IPS-18c (cell line): Measurements from ENCODE around the gene RHBDF2.

Experiments
- H3K4me3 ChIP-seq: 2 replicates; pipeline ENCODE4 v1.7.0; 2013; ENCODE audit warnings: low read depth, mild to moderate bottlenecking, low read length, moderate library complexity; ENCODE audit not compliant: insufficient read depth
- H3K9me3 ChIP-seq: one replicate; pipeline ENCODE4 v1.6.1; 2013; ENCODE audit warnings: mild to moderate bottlenecking, low read length, moderate library complexity; ENCODE audit not compliant: control insufficient read depth, insufficient read depth

The RHBDF2 gene

GRCh38 chr17:76462556-76463290 is 38.5 kb downstream of the RHBDF2 start:
- no peaks in the 10 kb centered on the region for H3K9me3 ChIP-seq
- H3K4me3 ChIP-seq, result no peak overlapping the region

GRCh38 chr17:76461765-76462555 is 39.3 kb downstream of the RHBDF2 start:
- Histone ChIP-seq H3K4me3 (no peak overlapping the region), H3K9me3 (no peaks in the 10 kb centered on the region)

GRCh38 chr17:76459674-76460073 is 41.5 kb downstream of the RHBDF2 start:
- Histone ChIP-seq H3K9me3 (no peaks in the 10 kb centered on the region), H3K4me3 (no peak overlapping the region)

GRCh38 chr17:76458580-76459490 is 42.4 kb downstream of the RHBDF2 start:
- Histone ChIP-seq H3K4me3 (no peak overlapping the region), H3K9me3 (no peaks in the 10 kb centered on the region)

- H3K4me3 ChIP-seq, result no peak overlapping the region
- no peaks in the 10 kb centered on the region for H3K9me3 ChIP-seq
These were observed 47.8 kb downstream of the RHBDF2 start for GRCh38 chr17:76453431-76453743.

GRCh38 chr17:76452660-76453430 is 48.4 kb downstream of the RHBDF2 start, which contains the start of gene UBE2O:
Gene UBE2O, minus strand, starts transcription at chr17:76453152. Its CDS starts 11 bp downstream, at chr17:76453141.
- Histone ChIP-seq H3K9me3 (no peaks in the 10 kb centered on the region), H3K4me3 (peak within 1 kb of the TSS; percentile 95)

GRCh38 chr17:76452127-76452659 is 49.0 kb downstream of the RHBDF2 start:
- H3K4me3 ChIP-seq, result peak overlapping the region; percentile 95
- H3K9me3 ChIP-seq, result no peaks in the 10 kb centered on the region

GRCh38 chr17:76451506-76451905 is 49.7 kb downstream of the RHBDF2 start:
- Histone ChIP-seq H3K9me3 (no peaks in the 10 kb centered on the region), H3K4me3 (peak overlapping the region; percentile 95; the same call in 1 of the 2 replicates)

GRCh38 chr17:76449126-76449525 is 52.1 kb downstream of the RHBDF2 start:
- no peak overlapping the region for H3K4me3 ChIP-seq

GRCh38 chr17:76447931-76448652 is 53.1 kb downstream of the RHBDF2 start:
- H3K9me3 ChIP-seq, result no peaks in the 10 kb centered on the region
- no peak overlapping the region for H3K4me3 ChIP-seq

More at GRCh38 chr17:76449126-76449525, 52.1 kb downstream of the RHBDF2 start:
- H3K9me3 ChIP-seq, result no peaks in the 10 kb centered on the region

- no peaks in the 10 kb centered on the region for H3K9me3 ChIP-seq
These were observed 54.6 kb downstream of the RHBDF2 start for GRCh38 chr17:76446449-76447231.

GRCh38 chr17:76445697-76446448 is 55.4 kb downstream of the RHBDF2 start:
- Histone ChIP-seq H3K4me3 (0 out of 2 replicates have a peak overlapping the region, but pooled peaks have one; percentile 2), H3K9me3 (no peaks in the 10 kb centered on the region)

More at GRCh38 chr17:76446449-76447231, 54.6 kb downstream of the RHBDF2 start:
- H3K4me3 ChIP-seq, result no peak overlapping the region

GRCh38 chr17:76444518-76445311 is 56.5 kb downstream of the RHBDF2 start:
- Histone ChIP-seq H3K9me3 (no peaks in the 10 kb centered on the region), H3K4me3 (no peak overlapping the region)
